ENCODE results near the gene FKBP2. TPM values are rescaled to one million over a fixed set of nuclear protein-coding genes. Genes with fewer than 3 reads are reported as not detected.

Gene FKBP2
- total RNA-seq, 1 donor from 2014 or later: 45.5 TPM

DNA sequence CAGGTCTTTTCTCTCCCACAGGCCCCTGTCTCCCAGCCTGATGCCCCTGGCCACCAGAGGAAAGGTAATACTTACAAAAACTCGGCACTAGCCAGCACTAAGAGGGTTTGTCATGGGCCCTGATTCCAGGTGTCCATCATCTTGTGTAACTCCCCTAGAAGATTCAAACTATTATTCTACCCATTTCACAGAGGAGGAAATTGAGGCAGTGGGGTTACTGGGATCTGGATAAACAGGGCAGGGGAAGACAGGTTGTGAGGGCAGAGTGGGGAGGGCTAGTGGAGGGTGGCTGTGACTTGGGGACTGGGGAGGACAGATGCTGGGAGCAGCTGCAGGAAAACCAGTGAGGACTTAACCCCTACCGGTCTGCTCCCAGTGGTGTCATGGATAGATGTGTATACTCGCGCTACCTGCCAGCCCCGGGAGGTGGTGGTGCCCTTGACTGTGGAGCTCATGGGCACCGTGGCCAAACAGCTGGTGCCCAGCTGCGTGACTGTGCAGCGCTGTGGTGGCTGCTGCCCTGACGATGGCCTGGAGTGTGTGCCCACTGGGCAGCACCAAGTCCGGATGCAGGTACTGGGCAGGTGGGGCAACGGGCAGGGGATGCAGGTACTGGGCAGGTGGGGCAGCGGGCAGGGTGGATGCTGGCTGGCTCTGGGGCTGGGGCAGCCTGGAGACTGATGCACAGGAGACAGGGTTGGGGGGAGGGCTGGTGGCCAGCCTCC lies 5.3 kb upstream of the FKBP2 start:
- TF ChIP-seq, protein P1, sequence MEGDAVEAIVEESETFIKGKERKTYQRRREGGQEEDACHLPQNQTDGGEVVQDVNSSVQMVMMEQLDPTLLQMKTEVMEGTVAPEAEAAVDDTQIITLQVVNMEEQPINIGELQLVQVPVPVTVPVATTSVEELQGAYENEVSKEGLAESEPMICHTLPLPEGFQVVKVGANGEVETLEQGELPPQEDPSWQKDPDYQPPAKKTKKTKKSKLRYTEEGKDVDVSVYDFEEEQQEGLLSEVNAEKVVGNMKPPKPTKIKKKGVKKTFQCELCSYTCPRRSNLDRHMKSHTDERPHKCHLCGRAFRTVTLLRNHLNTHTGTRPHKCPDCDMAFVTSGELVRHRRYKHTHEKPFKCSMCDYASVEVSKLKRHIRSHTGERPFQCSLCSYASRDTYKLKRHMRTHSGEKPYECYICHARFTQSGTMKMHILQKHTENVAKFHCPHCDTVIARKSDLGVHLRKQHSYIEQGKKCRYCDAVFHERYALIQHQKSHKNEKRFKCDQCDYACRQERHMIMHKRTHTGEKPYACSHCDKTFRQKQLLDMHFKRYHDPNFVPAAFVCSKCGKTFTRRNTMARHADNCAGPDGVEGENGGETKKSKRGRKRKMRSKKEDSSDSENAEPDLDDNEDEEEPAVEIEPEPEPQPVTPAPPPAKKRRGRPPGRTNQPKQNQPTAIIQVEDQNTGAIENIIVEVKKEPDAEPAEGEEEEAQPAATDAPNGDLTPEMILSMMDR (IDR thresholded peaks at IDR 0.05; ENCODE audit: borderline replicate concordance): no peak
- H3K4me1 ChIP-seq: peaks cover 67% of the 10 kb centered on the region
- peak overlapping the region; percentile 95 for H3K27ac ChIP-seq (replicated peaks)
- intact Hi-C loops (cut with micrococcal nuclease): no loop called here
- H3K36me3 ChIP-seq: peaks cover 20% of the 10 kb centered on the region
- H3K4me3 ChIP-seq: peak overlapping the region; percentile 85
- no peaks in the 10 kb centered on the region for H3K27me3 ChIP-seq (ENCODE audit: low read depth)
- DNase-seq: no peak
- no peaks in the 10 kb centered on the region for H3K9me3 ChIP-seq (replicated peaks)

DNA sequence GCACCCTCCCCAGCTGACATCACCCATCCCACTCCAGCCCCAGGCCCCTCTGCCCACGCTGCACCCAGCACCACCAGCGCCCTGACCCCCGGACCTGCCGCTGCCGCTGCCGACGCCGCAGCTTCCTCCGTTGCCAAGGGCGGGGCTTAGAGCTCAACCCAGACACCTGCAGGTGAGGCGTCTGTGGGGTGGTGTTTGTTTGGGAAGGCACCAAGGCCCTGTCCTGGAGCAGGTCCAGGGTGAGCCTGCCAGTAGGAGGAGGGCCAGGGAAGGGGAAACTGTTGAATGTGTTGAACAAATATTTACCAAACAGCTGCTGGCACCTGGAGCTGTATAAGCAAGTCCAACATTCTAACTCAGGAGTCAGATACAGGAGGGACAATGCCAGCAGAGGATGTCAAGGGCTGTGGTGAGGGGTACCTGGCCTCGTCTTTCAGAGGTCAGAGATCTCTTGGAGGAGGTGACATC lies 3.4 kb upstream of the FKBP2 start:
- no peak for DNase-seq
- intact Hi-C loops (cut with micrococcal nuclease): no loop called here
- Histone ChIP-seq H3K9me3 (replicated peaks) (no peaks in the 10 kb centered on the region), H3K4me1 (peaks cover 62% of the 10 kb centered on the region), H3K27me3 (ENCODE audit: low read depth) (no peaks in the 10 kb centered on the region), H3K4me3 (no peak overlapping the region), H3K27ac (replicated peaks) (peak overlapping the region; percentile 100), H3K36me3 (peaks cover 20% of the 10 kb centered on the region)
- TF ChIP-seq, protein P1 (IDR thresholded peaks at IDR 0.05; ENCODE audit: borderline replicate concordance): no peak

DNA sequence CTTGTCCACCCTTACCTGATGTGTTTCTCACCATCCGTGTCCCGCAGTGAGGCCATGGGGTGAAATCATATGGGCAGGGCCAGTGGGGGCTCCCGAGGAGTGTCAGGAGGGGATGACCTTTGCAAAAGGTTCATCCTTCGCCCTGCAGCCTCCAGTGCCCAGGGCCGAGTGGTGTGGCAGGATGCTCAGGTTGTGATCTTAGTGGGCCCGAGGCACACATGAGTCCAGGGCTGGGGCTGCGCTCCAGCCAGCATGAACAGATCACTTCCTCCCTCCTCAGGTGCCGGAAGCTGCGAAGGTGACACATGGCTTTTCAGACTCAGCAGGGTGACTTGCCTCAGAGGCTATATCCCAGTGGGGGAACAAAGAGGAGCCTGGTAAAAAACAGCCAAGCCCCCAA lies 2.8 kb upstream of the FKBP2 start:
- Histone ChIP-seq H3K9me3 (replicated peaks) (no peaks in the 10 kb centered on the region), H3K36me3 (peaks cover 20% of the 10 kb centered on the region), H3K27ac (replicated peaks) (peak overlapping the region; percentile 100), H3K27me3 (ENCODE audit: low read depth) (no peaks in the 10 kb centered on the region), H3K4me3 (no peak overlapping the region), H3K4me1 (peaks cover 65% of the 10 kb centered on the region)
- TF ChIP-seq, protein P1 (IDR thresholded peaks at IDR 0.05; ENCODE audit: borderline replicate concordance): no peak
- intact Hi-C loops (cut with micrococcal nuclease): no loop called here
- no peak for DNase-seq

GRCh38 chr11:64238999-64239398 lies 1.9 kb upstream of the FKBP2 start:
- DNase-seq: no peak
- H3K9me3 ChIP-seq (replicated peaks): no peaks in the 10 kb centered on the region
- intact Hi-C loops (cut with micrococcal nuclease): no loop called here
- peak overlapping the region; percentile 100 for H3K27ac ChIP-seq (replicated peaks)
- H3K4me1 ChIP-seq: peaks cover 65% of the 10 kb centered on the region
- TF ChIP-seq, protein P1 (IDR thresholded peaks at IDR 0.05; ENCODE audit: borderline replicate concordance): no peak
- no peak overlapping the region for H3K4me3 ChIP-seq
- peaks cover 29% of the 10 kb centered on the region for H3K36me3 ChIP-seq
- no peaks in the 10 kb centered on the region for H3K27me3 ChIP-seq (ENCODE audit: low read depth)

- DNase-seq: no peak
- intact Hi-C loops (cut with micrococcal nuclease): no loop called here
- peak overlapping the region; percentile 100 for H3K27ac ChIP-seq (replicated peaks)
- H3K36me3 ChIP-seq: peaks cover 34% of the 10 kb centered on the region
- no peaks in the 10 kb centered on the region for H3K9me3 ChIP-seq (replicated peaks)
- peak overlapping the region; percentile 84 for H3K4me3 ChIP-seq
- peaks cover 68% of the 10 kb centered on the region for H3K4me1 ChIP-seq
- TF ChIP-seq, protein P1 (IDR thresholded peaks at IDR 0.05; ENCODE audit: borderline replicate concordance): no peak
- H3K27me3 ChIP-seq (ENCODE audit: low read depth): no peaks in the 10 kb centered on the region
These were observed 1.0 kb upstream of the FKBP2 start for GRCh38 chr11:64239662-64240434.
